Transverse colon (tissue), 1 donor: ENCODE results near the gene DENND1A.

Source experiments
- EP300 ChIP-seq: sonication (generic); formaldehyde crosslinking; IDR thresholded peaks from one replicate; pipeline ENCODE4 v1.6.1; 2017; ENCODE audit warnings: antibody characterized with exemption, low read depth
- POLR2A ChIP-seq: fragments of 450-650 bp; IDR thresholded peaks from one replicate; pipeline ENCODE4 v1.6.1; 2016; ENCODE audit warnings: antibody characterized with exemption, mild to moderate bottlenecking, moderate library complexity

- TF ChIP-seq EP300 (no peak), POLR2A (no peak)
Measured at GRCh38 chr9:123772967-123773366, 157.0 kb downstream of the DENND1A start.
